ENCODE measurements around the gene GAK.

Gene GAK

DNA sequence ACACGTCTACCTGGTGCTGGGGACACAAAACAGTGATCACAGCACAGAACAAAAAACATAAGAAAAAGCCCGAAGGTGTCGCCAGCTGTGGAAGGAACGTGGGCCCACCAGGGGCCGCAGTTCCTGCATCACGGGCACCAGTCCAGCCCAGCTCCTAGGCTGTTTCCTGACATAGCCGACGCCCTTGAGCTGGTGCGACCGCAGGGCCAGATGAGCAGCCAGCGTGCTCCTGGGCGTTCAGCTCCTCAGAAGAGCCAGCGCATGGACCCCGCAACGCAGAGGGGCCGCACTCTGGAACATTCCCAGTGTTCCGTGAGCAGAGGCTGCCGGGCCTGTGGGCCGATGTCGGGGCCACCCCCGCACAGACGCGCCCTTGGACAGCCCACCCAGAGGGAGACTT lies 44.1 kb downstream of the GAK start:
- no peak for DNase-seq (ENCODE audit: low read depth)

DNA sequence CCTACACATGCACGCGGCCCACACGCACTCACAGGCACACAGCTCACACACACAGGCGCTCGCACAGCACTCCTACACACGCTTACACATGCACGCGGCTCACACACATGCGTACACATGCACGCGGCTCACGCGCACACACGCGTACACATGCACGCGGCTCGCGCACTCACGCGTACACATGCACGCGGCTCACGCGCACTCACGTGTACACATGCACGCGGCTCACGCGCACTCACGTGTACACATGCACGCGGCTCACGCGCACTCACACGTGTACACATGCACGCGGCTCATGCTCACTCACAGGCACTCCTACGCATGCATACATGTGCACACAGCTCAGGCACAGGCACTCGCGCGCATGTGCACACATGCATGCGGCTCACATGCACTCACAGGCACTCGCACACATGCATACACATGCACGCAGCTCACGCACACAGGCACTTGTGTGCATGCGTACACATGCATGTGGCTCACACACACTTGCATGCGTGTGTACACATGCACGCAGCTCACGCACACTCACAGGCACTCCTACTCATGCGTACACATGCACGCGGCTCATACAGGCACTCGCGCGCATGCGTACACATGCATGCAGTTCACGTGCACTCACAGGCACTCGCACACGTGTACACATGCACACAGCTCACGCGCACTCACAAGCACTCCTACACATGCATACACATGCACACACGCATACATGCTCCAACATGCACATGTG lies 44.9 kb downstream of the GAK start:
- no peak for DNase-seq (ENCODE audit: low read depth)

DNA sequence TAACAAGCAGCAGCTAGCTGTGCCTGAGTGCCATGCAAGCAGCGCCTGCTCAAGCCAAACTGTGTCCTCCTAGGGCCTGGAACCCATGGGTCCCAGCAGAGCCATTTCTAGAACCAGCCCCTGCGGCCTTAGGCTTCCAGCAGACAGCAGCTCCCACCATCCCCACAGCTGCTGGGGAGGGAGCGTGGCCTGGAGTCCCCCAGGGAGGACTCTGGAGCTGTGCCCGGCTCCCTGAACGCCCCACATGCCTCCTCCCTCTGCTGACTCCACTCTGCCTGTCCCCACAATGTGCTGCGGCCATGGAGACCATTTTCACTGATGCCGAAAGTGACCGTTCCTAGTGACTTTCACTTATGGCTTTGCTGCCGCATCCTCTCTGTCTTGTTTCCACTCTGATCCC lies 45.9 kb downstream of the GAK start:
- DNase-seq (ENCODE audit: low read depth) = no peak

DNA sequence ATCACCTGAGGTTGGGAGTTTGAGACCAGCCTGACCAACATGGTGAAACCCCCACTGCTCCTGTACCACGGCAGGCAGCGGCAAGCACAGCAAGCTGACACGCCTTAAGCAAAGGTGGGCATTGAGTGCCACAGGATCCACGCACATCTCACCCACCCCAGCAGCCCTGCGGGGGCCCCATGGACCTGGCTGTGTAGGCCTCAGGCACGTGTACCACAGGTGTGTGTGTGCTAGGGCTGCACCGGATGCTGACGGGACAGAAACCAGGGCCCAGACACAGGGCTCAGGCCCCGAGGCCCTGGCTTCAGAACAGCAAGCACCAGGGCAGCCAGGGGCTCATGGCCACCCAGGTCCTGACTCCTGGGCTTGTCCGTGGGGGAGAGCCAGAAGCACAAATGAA lies 46.8 kb downstream of the GAK start:
- DNase-seq (ENCODE audit: low read depth) = no peak

DNA sequence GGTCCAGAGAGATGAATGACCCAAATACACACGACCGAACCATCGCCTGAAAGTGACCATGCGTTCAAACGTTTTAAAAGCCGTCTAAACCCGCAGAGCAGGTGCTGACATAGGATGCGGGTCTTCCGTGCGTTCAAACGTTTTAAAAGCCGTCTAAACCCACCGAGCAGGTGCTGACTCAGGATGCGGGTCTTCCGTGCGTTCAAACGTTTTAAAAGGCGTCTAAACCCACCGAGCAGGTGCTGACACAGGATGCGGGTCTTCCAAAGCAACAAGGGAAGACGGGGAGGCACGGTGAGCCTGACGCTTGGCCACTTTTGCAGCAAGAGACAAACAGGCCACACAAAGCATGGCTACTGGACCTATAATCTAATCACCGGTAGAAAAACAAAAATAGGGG lies 47.2 kb downstream of the GAK start:
- DNase-seq (ENCODE audit: low read depth) = no peak

DNA sequence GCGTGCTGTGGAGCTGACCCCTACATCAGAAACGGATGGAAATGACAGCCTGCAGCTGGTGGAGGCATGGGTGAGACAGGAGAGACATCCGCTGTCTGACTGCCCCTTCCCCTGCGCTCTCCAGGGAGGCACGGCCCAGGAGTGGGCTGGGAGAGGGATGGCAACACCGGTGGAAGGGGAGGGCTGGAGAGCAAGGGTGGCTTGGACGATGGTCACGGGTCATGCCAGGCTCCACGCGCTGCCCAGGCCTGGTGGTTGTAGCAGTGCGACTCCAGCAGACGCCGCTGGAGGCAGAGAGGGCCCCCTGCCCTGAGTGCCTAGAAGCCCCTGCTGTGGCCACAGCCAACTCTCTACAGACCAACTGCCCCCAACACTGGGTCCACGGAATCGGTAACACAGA lies 47.9 kb downstream of the GAK start:
- no peak for DNase-seq (ENCODE audit: low read depth)

DNA sequence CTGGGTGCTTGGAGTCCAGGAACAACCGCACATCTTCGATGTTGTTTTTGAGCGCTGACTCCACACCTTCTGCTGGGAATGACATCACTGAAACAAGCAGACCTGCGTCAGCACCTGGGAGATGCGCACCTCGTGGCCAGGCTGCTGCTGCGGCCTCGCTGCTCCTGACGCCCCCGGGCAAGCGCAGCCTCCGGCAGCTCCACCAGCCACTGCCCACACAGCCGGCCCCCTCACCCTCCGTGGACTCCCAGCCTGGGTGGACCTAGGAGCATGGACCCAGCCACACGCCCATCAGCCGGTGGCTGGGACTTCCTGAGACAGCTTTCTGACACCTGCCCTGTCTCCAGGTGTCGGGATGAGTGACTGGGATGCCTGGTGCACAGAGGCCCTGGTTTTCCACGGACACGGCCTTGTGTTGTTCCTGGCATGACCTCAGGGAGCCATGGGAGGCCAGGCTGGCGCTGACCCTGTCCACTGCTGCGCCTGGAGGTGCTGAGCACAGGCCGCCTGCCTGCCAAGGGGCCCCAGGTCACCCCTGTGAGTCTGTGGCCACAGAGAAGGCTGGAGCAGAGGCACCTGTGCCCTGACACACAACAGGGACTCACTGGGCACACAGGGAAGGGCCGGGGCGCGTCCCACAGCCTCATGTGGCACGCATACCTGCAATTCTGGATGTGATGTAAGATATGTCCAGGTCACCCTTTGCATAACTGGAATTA lies 48.6 kb downstream of the GAK start:
- no peak for DNase-seq (ENCODE audit: low read depth)

DNA sequence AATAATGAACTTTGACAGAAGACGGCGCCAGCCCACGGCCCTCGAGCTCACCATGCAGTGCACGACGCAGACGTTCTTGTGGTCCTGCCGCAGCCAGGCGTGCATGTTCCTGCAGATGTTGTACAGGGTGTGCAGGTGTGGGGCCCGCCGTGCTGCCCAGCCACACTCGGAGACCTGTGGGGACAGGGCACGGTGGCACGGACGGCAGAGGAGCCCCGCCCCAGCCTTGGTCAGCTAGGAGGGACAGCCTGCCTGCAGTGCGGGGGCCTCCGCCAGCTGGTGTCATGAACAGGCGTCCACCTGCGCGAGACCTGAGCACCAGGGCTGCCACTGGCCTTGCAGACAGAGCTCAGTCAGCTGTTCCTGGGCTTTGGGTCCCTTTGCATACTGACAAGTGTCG lies 49.5 kb downstream of the GAK start:
- DNase-seq (ENCODE audit: low read depth) = no peak

DNA sequence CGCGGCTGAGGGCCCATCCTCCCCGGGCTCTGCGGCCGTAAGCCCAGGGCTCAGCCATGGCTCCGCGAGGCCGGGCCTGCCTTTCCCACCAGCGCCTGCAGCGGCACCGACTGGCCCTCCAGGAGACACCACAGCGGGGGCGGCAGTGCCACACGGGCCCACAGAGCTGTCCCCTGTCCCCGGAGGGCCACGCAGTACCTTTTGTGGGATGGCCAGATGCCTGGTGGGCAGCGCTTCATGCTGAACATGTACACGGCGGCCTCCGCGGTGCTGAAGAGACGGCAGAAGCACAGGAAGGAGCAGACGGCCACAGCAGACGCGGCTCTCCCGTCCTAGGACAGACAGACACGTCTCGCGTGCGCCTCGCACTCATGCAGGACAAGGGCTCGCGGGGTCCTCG lies 50.4 kb downstream of the GAK start:
- DNase-seq (ENCODE audit: low read depth) = no peak

DNA sequence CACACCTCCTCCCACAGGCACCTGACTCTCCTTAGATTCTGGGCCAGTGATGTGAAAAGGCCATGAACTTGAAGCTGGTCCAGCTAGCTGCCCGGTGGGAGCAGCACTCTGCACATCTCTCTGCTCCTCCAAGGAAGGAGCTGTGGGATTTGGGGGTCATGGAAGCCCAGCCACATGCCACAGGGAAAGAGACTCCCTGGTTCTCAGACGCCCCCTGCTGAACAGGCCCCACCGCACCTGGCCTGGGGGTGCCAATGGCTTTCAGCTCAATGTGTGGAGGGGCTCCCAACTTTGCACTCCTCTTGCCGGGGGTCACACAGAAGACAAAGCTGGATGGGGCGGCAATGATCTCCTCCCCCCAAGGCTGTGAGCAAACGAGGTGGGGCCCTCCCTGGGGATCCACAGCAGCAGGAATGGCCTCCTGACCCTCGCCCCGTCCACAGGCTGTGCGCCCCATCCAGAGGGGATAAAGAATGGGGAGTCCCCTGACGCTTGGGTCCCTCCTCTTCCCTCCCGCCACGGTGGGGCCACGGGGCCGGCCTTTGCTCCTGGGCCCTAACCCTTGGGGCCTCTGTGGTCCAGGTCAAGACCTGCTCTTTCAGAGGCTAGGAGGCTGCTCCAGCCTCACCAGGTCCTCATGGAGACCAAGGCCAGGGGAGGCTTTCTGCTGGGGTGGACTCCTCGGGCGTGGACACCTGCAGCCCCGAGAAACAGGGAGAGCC lies 51.3 kb downstream of the GAK start:
- no peak for DNase-seq (ENCODE audit: low read depth)

DNA sequence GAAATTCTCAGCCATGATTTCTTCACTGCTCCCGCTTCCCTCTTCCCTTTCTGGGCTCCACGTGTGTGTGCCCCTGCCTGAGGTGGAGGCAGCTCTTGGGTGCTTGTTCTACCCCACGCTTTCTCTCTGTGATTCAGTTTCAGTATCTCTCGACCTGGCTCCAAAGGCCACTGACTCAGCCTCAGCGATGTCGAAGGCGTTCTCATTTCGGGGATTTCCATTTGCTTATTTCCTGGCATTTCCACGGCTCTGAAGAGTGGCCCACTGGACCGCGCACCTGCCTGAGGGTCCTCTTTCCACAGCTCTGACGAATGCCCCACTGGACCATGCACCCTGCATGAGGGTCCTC lies 52.4 kb downstream of the GAK start:
- no peak for DNase-seq (ENCODE audit: low read depth)

DNA sequence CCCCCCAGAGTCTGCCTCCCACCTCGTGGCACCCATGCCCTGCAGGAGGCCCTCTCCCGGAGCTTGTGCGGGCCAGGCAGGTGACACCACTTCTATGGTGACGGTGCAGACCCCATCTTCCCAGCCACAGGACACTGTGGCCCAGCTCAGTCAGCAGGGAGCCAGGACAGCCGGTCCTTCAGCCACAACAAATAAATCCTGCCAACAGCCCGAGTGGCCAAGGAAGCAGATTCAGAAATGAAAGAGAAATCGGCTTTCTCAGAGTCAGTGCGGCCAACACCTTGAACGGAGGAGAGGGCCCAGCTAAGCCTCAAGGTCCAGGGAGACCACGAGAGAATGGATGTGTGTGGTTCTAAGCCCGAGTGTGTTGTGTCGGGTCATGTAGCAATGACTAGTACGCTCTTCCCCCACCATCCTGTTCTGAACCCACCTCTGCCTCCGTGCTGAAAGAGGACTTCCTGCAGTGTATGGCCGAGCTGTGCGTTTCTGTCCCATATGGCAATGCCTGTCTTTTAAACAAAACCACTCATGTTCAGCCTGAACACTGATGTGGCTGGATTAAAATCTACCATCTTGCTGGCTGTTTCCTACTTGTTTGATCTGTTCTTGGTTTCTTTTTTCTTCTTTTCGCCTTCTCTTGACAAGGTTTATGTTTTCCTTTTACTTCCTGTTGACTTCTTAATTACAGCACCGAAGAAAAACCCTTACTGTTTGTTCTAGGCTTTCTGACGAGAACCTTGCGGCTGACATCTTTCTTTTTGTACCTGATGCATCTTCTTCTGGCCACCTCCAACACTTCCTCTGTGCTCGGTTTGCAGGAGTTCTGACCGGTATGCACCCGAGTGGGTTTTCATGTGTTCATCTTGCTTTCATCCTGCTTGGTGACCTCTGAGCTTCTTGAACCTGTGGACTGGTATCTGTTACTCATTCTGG lies 53.1 kb downstream of the GAK start:
- DNase-seq (ENCODE audit: low read depth) = no peak

DNA sequence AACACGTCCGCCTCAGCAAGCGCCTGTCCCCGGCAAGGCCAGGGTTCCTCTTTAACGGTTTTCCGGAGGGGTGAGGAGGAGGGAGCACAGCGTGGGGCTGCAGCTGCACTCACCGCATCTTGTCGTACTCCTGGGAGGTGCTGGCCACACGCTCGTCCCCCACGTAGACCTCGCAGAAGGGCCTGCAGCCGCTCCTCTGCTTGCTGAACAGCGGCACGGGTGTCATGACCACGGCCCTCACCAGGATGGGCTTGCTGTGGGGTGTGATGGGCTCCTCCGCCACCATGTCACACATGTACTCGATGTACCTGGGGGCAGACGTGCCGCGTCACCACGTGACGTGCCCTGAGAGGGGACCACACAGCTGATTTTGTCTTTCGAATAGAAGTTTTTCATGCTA lies 54.6 kb downstream of the GAK start:
- no peak for DNase-seq (ENCODE audit: low read depth)

DNA sequence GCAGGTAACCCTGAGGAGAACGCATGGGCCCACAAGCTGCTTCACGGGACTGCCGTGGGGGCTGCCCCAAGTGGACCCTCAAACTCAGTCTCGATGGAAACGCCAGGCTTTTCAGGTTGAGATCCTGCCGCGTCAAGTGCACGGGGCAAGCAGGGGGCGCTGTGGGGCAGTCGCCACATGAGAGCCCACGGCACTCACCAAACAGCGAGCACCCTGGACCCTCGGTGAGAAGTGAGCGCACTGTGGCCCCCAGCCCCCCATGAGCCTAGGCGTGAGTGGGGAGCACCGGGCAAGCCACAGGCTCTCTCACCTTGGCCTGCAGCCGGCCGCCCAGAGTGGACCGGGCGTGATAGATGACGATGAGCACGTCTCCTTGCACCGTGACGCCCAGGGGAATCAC lies 55.3 kb downstream of the GAK start:
- DNase-seq (ENCODE audit: low read depth) = no peak

DNA sequence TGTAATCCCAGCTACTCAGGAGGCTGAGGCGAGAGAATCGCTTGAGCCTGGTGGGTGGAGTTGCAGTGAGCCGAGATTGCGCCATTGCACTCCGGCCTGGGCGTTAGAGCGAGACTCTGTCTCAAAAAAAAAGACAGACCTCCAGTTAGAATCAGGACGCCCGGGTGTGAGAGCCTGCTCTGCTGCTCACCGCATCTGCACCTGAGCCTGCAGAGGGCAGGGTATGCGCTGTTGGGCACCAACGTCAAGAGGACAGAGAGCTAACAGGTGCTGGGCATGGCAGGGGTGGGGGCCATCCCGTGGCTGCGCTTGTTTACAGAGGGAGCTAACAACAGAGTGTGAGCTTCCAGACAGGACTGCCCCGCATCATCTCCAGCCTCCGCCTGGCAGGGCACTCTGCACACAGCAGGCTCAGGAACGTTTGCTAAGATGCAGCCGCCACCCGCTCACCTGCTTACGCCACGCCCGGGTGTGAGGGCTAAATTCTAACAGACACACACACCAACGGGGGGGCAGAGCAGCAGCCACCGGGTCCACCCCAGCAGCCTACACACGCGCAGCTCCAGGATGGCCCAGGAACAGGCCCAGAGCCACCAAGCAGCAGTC lies 56.2 kb downstream of the GAK start:
- no peak for DNase-seq (ENCODE audit: low read depth)

DNA sequence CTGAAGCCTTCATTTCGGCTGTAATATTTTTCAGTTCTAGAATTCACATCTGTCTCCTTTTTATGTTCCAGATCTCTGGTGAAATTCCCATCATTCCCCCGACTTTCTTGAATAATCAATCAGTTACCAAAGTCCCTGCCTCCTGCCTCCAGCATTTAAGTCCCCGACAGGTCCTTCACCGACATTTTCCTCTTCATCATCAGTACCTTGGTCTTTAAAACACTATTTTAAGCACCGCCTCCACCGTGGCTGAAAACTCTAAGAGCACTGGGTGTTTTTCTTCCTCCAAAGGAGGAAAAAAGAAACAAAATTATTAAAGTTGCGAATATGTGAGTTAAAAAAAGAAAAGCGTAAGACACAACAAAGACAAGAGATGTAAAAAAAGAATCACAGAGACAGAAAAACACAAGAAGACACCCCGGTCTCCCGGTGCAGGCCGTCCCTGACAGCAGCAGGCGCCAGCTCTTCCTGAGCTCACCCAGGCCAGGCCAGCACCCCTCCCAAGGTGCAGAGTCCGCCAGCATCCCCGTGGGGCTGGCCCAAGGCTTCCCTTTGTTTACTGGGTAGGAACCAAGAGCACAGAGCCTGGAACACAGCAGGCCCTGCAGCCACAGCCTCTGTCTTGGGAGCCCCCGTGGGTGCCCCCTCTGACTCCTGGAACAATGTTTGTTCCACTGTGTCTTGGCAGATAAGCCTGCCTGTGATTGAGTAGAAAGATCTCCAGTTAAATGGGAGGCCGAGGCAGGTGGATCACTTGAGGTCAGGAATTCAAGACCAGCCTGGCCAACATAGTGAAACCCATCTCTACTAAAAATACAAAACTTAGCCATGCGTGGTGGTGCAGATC lies 56.9 kb downstream of the GAK start:
- DNase-seq (ENCODE audit: low read depth) = no peak

DNA sequence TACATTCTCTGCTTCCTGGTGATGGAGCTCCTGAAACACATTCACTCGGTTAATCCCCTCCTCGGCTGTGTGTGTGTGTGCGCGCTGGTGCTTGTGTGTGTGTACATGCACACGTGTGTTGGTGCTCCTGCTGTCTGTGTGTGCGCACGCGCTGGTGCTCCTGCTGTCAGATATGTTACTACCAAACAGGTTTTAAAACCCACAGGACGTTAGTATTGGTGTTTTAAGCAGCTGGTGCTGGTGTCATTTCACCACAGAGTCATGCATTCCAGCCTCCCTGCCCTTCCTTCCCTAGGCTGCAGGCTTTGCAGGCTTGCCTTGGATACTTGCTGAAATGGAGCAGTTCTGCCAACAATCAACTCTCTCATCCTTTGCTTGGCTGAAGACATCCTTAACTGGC lies 58.1 kb downstream of the GAK start:
- DNase-seq (ENCODE audit: low read depth) = no peak

DNA sequence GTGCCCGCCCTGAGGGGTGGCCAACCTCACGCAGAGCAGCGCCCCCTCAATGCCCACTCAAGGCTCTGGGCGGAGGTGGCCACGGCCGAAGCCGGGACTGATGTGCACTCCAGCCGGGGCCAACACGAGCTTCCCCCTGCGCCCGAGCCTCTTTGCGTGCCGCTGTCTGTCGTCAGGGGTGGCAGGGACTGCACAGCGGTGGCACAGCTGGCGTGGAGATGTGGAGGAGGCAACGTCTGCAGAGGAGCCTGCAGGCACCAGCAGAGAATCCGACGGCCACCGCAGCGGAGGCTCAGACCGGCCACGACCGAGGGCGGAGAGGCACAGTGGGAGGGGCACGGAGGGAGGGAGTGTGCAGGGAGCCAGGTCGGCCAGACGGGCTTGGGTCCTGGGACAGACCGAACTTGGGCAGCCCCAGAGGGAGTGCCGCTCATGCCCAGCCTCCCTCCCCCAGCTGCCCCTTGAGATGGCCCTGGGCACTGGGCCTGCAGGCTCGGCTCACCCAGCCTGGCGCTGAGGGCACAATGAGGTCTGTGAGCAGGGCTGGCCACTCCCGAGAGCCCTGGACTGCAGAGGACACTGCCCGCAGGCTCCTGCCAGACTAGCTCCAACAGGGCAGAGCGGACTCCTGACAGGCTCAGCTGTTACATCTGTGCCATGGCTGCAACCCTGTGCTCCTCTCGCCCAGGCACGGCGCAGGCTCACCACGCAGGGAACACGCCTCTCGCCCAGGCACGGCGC lies 59.7 kb downstream of the GAK start:
- no peak for DNase-seq (ENCODE audit: low read depth)

DNA sequence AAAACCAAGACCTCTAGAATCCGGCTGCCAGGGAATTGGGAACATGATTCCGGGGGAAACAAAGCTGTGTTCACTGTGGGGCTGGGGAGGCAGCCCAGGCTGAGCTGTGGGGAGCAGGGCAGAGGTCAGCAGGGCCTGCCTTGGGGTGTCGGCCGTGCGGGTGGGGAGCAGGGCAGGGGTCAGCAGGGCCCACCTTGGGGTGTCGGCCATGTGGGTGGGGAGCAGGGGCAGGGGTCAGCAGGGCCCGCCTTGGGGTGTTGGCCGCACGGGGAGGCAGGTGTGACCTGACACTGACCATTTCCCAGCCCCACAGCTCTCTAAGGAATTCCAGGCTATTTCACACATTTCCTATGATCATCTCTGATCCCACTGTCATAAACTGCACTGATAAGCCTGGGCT lies 60.6 kb downstream of the GAK start:
- no peak for DNase-seq (ENCODE audit: low read depth)

DNA sequence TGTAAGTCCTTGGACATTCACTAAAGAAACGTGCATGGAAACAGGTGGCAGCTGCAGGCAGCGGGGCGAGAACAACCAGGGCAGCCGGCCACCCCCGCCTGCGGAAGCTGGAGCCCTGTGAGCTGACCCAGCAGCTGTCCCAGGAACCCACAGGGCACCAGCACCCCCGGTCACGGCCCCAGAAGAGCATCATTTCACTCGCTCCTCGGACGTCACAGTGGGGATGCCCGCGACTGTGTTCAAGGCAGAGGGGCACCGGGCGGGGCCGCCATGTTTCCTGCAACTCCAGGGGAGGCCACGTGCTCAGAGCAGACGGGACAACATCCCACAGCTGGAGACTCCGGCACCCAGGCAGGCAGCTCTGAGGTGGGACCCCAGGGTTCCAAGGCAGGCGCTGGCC lies 61.2 kb downstream of the GAK start:
- DNase-seq (ENCODE audit: low read depth) = no peak
